ENCODE measurements around the gene SLC36A2.

SLC36A2 gene

GRCh38 chr5:151359391-151359790 is 12.0 kb upstream of the SLC36A2 start:
- WGBS, 2 experiments, result 89 to 92% methylated on average over 2 of the region's 2 CpGs
- Histone ChIP-seq H3K4me3 (ENCODE audit: insufficient read depth, low read depth, low read length) (no peak overlapping the region), H3K27me3 (ENCODE audit: control insufficient read depth, insufficient read depth, low read length, poor library complexity, severe bottlenecking) (peaks cover 5% of the 10 kb centered on the region), H3K9me3 (ENCODE audit: control insufficient read depth, low read length) (peaks cover 2% of the 10 kb centered on the region), H3K36me3 (ENCODE audit: control insufficient read depth, insufficient read depth, low read length) (no peaks in the 10 kb centered on the region), H3K27ac (ENCODE audit: insufficient read depth, low read depth, low read length, poor library complexity, severe bottlenecking) (no peak overlapping the region), H3K4me1 (ENCODE audit: control insufficient read depth, insufficient read depth, low read length) (no peaks in the 10 kb centered on the region)

- Histone ChIP-seq H3K27me3 (ENCODE audit: control insufficient read depth, insufficient read depth, low read length, poor library complexity, severe bottlenecking) (peaks cover 5% of the 10 kb centered on the region), H3K4me1 (ENCODE audit: control insufficient read depth, insufficient read depth, low read length) (no peaks in the 10 kb centered on the region), H3K27ac (ENCODE audit: insufficient read depth, low read depth, low read length, poor library complexity, severe bottlenecking) (no peak overlapping the region), H3K4me3 (ENCODE audit: insufficient read depth, low read depth, low read length) (no peak overlapping the region), H3K36me3 (ENCODE audit: control insufficient read depth, insufficient read depth, low read length) (no peaks in the 10 kb centered on the region), H3K9me3 (ENCODE audit: control insufficient read depth, low read length) (peaks cover 2% of the 10 kb centered on the region)
- WGBS, 2 experiments, result 84 to 88% methylated on average over 2 of the region's 2 CpGs
These were observed 10.4 kb upstream of the SLC36A2 start for GRCh38 chr5:151357792-151358191.

- H3K27me3 ChIP-seq (ENCODE audit: control insufficient read depth, insufficient read depth, low read length, poor library complexity, severe bottlenecking), result peaks cover 10% of the 10 kb centered on the region
- H3K36me3 ChIP-seq (ENCODE audit: control insufficient read depth, insufficient read depth, low read length), result no peaks in the 10 kb centered on the region
- H3K9me3 ChIP-seq (ENCODE audit: control insufficient read depth, low read length), result no peaks in the 10 kb centered on the region
- no peak overlapping the region for H3K4me3 ChIP-seq (ENCODE audit: insufficient read depth, low read depth, low read length)
- H3K27ac ChIP-seq (ENCODE audit: insufficient read depth, low read depth, low read length, poor library complexity, severe bottlenecking), result no peak overlapping the region
- H3K4me1 ChIP-seq (ENCODE audit: control insufficient read depth, insufficient read depth, low read length), result no peaks in the 10 kb centered on the region
- WGBS, 2 experiments, result 50 to 56% methylated on average over 2 to 3 of the region's 3 CpGs
These were observed 9.7 kb upstream of the SLC36A2 start for GRCh38 chr5:151357097-151357496.

DNA sequence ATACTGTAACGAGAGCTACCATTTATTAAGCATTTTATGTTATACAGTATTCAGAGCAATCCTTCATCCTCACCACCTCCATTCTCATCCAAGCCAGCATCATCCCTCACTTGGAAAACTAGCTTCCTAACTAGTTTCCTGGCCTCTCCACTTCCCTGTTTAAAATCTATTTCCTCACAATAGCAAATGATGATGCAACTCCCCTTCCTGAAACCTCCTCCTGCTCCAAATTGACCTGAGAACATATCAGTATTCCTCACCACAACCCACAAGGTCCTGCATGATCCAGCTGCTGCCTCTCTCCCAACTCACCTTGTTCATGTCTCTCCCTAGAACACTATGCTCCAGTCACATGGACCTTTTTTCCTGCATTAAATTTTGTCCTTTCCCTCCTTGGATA is 4.3 kb upstream of the SLC36A2 start:
- Histone ChIP-seq H3K4me1 (ENCODE audit: control insufficient read depth, insufficient read depth, low read length) (peaks cover 13% of the 10 kb centered on the region), H3K27ac (ENCODE audit: insufficient read depth, low read depth, low read length, poor library complexity, severe bottlenecking) (no peak overlapping the region), H3K4me3 (ENCODE audit: insufficient read depth, low read depth, low read length) (no peak overlapping the region), H3K9me3 (ENCODE audit: control insufficient read depth, low read length) (no peaks in the 10 kb centered on the region), H3K27me3 (ENCODE audit: control insufficient read depth, insufficient read depth, low read length, poor library complexity, severe bottlenecking) (peaks cover 53% of the 10 kb centered on the region), H3K36me3 (ENCODE audit: control insufficient read depth, insufficient read depth, low read length) (no peaks in the 10 kb centered on the region)
- WGBS, 2 experiments, result 96 to 100% methylated on average over 1 of the region's 1 CpG

GRCh38 chr5:151348789-151349188 is 1.4 kb upstream of the SLC36A2 start:
- 37 to 43% methylated on average over 6 of the region's 6 CpGs for WGBS, 2 experiments
- H3K4me3 ChIP-seq (ENCODE audit: insufficient read depth, low read depth, low read length), result no peak overlapping the region

GRCh38 chr5:151345808-151346478 is 1.4 kb downstream of the SLC36A2 start:
- WGBS, 2 experiments, result 55 to 59% methylated on average over 8 of the region's 8 CpGs
- peaks cover 67% of the 10 kb centered on the region for H3K27me3 ChIP-seq (ENCODE audit: control insufficient read depth, insufficient read depth, low read length, poor library complexity, severe bottlenecking)
- no peak overlapping the region for H3K4me3 ChIP-seq (ENCODE audit: insufficient read depth, low read depth, low read length)

More at GRCh38 chr5:151348789-151349188, 1.4 kb upstream of the SLC36A2 start:
- no peak overlapping the region for H3K27ac ChIP-seq (ENCODE audit: insufficient read depth, low read depth, low read length, poor library complexity, severe bottlenecking)
- no peaks in the 10 kb centered on the region for H3K36me3 ChIP-seq (ENCODE audit: control insufficient read depth, insufficient read depth, low read length)
- H3K4me1 ChIP-seq (ENCODE audit: control insufficient read depth, insufficient read depth, low read length), result peaks cover 30% of the 10 kb centered on the region
- H3K27me3 ChIP-seq (ENCODE audit: control insufficient read depth, insufficient read depth, low read length, poor library complexity, severe bottlenecking), result peaks cover 69% of the 10 kb centered on the region
- H3K9me3 ChIP-seq (ENCODE audit: control insufficient read depth, low read length), result no peaks in the 10 kb centered on the region

DNA sequence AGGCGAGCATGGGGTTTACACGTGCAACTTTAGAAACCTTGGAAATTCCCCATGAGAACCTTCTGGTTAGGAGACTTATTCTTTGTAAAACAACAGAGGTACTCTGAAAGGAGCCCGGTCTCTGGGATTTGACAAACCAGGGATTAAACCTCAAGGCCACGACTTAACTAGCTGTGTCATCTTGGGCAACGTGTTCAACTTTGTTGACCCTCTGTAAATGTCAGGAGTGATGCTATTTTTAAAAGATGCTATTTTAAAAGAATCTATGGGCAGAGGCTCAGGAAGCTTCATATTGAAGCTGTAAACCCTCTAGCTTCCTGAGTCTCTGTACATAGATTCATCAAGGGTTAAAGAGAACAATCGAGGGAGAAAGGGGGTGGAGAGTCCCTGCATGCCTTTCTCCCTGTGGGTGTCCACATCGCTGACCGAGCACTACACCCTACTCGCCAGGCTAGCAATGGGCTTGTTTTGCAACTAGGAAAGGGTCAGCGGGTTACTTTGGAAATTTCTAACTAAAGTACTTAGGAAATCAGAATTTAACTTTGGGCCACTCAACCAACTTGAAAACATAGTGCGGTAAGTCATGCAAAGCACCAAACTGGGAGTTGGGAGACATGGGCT is 2.1 kb downstream of the SLC36A2 start:
- Histone ChIP-seq H3K4me3 (ENCODE audit: insufficient read depth, low read depth, low read length) (no peak overlapping the region), H3K9me3 (ENCODE audit: control insufficient read depth, low read length) (no peaks in the 10 kb centered on the region), H3K27me3 (ENCODE audit: control insufficient read depth, insufficient read depth, low read length, poor library complexity, severe bottlenecking) (peaks cover 65% of the 10 kb centered on the region), H3K27ac (ENCODE audit: insufficient read depth, low read depth, low read length, poor library complexity, severe bottlenecking) (no peak overlapping the region), H3K4me1 (ENCODE audit: control insufficient read depth, insufficient read depth, low read length) (peaks cover 30% of the 10 kb centered on the region), H3K36me3 (ENCODE audit: control insufficient read depth, insufficient read depth, low read length) (no peaks in the 10 kb centered on the region)
- 34 to 35% methylated on average over 11 of the region's 11 CpGs for WGBS, 2 experiments

More at GRCh38 chr5:151345808-151346478, 1.4 kb downstream of the SLC36A2 start:
- peaks cover 30% of the 10 kb centered on the region for H3K4me1 ChIP-seq (ENCODE audit: control insufficient read depth, insufficient read depth, low read length)
- H3K9me3 ChIP-seq (ENCODE audit: control insufficient read depth, low read length), result no peaks in the 10 kb centered on the region
- H3K36me3 ChIP-seq (ENCODE audit: control insufficient read depth, insufficient read depth, low read length), result no peaks in the 10 kb centered on the region
- no peak overlapping the region for H3K27ac ChIP-seq (ENCODE audit: insufficient read depth, low read depth, low read length, poor library complexity, severe bottlenecking)

GRCh38 chr5:151344088-151344487 is 3.3 kb downstream of the SLC36A2 start:
- H3K4me1 ChIP-seq (ENCODE audit: control insufficient read depth, insufficient read depth, low read length), result peaks cover 30% of the 10 kb centered on the region
- H3K4me3 ChIP-seq (ENCODE audit: insufficient read depth, low read depth, low read length), result no peak overlapping the region
- no peaks in the 10 kb centered on the region for H3K9me3 ChIP-seq (ENCODE audit: control insufficient read depth, low read length)
- WGBS, 2 experiments, result 94% methylated on average over 7 of the region's 7 CpGs
- H3K36me3 ChIP-seq (ENCODE audit: control insufficient read depth, insufficient read depth, low read length), result no peaks in the 10 kb centered on the region
- no peak overlapping the region for H3K27ac ChIP-seq (ENCODE audit: insufficient read depth, low read depth, low read length, poor library complexity, severe bottlenecking)
- peaks cover 57% of the 10 kb centered on the region for H3K27me3 ChIP-seq (ENCODE audit: control insufficient read depth, insufficient read depth, low read length, poor library complexity, severe bottlenecking)

DNA sequence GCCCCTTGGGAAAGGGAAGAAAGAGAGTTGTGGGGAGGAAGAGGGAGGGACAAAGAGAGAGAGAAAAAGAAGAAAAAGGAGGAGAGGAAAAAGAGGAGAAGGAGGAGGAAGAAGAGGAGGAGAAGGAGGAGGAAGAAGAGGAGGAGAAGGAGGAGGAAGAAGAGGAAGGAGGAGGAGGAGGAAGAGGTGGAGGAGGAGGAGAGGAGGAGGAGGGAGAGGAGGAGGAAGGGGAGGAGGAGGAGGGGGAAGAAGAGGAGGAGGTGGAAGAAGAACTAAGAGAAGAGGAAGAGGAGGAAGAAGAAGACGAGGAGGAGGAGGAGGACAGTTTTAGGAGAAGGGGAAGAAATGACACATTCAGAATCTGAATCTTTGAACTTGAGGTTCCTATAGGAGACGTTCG is 7.4 kb downstream of the SLC36A2 start:
- H3K4me3 ChIP-seq (ENCODE audit: insufficient read depth, low read depth, low read length), result no peak overlapping the region
- no peaks in the 10 kb centered on the region for H3K36me3 ChIP-seq (ENCODE audit: control insufficient read depth, insufficient read depth, low read length)
- H3K27ac ChIP-seq (ENCODE audit: insufficient read depth, low read depth, low read length, poor library complexity, severe bottlenecking), result no peak overlapping the region
- peaks cover 26% of the 10 kb centered on the region for H3K27me3 ChIP-seq (ENCODE audit: control insufficient read depth, insufficient read depth, low read length, poor library complexity, severe bottlenecking)
- 89 to 91% methylated on average over 3 of the region's 3 CpGs for WGBS, 2 experiments
- H3K9me3 ChIP-seq (ENCODE audit: control insufficient read depth, low read length), result no peaks in the 10 kb centered on the region
- peaks cover 6% of the 10 kb centered on the region for H3K4me1 ChIP-seq (ENCODE audit: control insufficient read depth, insufficient read depth, low read length)

DNA sequence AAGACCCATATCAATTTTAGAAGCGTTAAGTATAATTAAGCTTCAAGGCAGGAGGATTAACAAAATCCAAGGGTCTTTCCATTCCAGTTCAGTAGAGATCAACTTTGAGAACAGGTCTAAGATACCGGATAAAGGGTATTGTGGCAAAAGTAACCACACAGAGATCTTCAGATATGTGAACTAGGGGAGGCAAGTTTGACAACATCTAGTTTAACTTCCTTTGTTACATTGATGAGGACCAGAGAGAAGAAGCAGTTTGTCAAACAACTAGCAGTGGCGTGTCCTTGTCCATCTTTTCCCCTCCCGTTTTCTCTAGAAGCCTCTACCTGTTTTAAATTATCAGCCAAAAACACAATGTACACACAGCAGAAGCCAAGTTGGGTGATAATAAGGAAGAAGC is 8.6 kb downstream of the SLC36A2 start:
- WGBS, 2 experiments, result 96% methylated on average over 3 to 4 of the region's 4 CpGs
- Histone ChIP-seq H3K4me3 (ENCODE audit: insufficient read depth, low read depth, low read length) (no peak overlapping the region), H3K9me3 (ENCODE audit: control insufficient read depth, low read length) (no peaks in the 10 kb centered on the region), H3K36me3 (ENCODE audit: control insufficient read depth, insufficient read depth, low read length) (no peaks in the 10 kb centered on the region), H3K27me3 (ENCODE audit: control insufficient read depth, insufficient read depth, low read length, poor library complexity, severe bottlenecking) (peaks cover 18% of the 10 kb centered on the region), H3K27ac (ENCODE audit: insufficient read depth, low read depth, low read length, poor library complexity, severe bottlenecking) (no peak overlapping the region), H3K4me1 (ENCODE audit: control insufficient read depth, insufficient read depth, low read length) (no peaks in the 10 kb centered on the region)

Data from ectodermal cell (in vitro differentiated cells).